Measurements from ENCODE around the gene RASAL2.
A peak's percentile ranks its signal among the peaks of the same experiment; 100 is the strongest.

RASAL2 gene

GRCh38 chr1:178091986-178092745, 1.7 kb upstream of the RASAL2 start:
- TF ChIP-seq CTCF (IDR thresholded peaks at IDR 0.05; ENCODE audit: unreplicated experiment in 3 of 3): no peak
- H3K27me3 Mint-ChIP-seq (ENCODE audit: low read depth): no peaks in the 10 kb centered on the region
- H3K9me3 Mint-ChIP-seq: no peaks in the 10 kb centered on the region
- peak overlapping the region; percentile 86 to 94 (median 93) for H3K4me3 Mint-ChIP-seq
- peaks cover 50% of the 10 kb centered on the region for H3K4me1 Mint-ChIP-seq
- peak overlapping the region in 2 of 3 experiments; percentile 90 to 96 for H3K27ac Mint-ChIP-seq
- H3K36me3 Mint-ChIP-seq (ENCODE audit: low read depth): no peaks in the 10 kb centered on the region

- Mint-ChIP-seq H3K4me3 (peak overlapping the region; percentile 86 to 94 (median 93)), H3K27ac (peak overlapping the region; percentile 85 to 96 (median 90)), H3K4me1 (peaks cover 51% of the 10 kb centered on the region), H3K27me3 (ENCODE audit: low read depth) (no peaks in the 10 kb centered on the region), H3K36me3 (ENCODE audit: low read depth) (no peaks in the 10 kb centered on the region), H3K9me3 (no peaks in the 10 kb centered on the region)
- TF ChIP-seq CTCF (IDR thresholded peaks at IDR 0.05; ENCODE audit: unreplicated experiment in 3 of 3): no peak
These were observed 918 bp upstream of the RASAL2 start for GRCh38 chr1:178092878-178093493.

DNA sequence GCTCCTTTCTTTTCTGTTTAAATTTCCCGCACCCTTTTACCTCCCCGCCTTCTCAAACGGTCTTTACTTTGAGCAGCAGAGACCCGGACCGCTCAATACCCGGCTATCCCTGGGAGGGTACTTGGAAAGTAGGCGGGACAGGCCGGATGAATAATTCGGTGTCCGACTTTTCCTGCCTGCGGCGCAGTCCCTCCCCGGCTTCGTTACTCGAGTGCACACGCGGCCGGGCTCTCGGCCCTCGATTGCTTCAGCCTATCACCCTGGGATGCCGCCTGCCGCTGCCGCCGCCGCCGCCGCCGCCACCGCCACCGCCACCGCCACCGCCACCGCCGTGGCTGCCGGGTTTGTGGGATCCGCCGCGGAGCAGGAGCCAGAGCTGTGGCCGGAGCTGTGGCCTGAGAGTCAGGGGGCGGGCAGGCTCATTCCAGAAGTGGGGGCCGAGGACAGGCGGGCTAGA, 382 bp upstream of the RASAL2 start:
- peak overlapping the region; percentile 86 to 94 (median 93) for H3K4me3 Mint-ChIP-seq
- no peak for TF ChIP-seq CTCF (IDR thresholded peaks at IDR 0.05; ENCODE audit: unreplicated experiment in 3 of 3)
- peak overlapping the region; percentile 85 to 96 (median 90) for H3K27ac Mint-ChIP-seq
- no peaks in the 10 kb centered on the region for H3K9me3 Mint-ChIP-seq
- no peaks in the 10 kb centered on the region for H3K27me3 Mint-ChIP-seq (ENCODE audit: low read depth)
- no peaks in the 10 kb centered on the region for H3K36me3 Mint-ChIP-seq (ENCODE audit: low read depth)
- H3K4me1 Mint-ChIP-seq: peaks cover 51% of the 10 kb centered on the region

DNA sequence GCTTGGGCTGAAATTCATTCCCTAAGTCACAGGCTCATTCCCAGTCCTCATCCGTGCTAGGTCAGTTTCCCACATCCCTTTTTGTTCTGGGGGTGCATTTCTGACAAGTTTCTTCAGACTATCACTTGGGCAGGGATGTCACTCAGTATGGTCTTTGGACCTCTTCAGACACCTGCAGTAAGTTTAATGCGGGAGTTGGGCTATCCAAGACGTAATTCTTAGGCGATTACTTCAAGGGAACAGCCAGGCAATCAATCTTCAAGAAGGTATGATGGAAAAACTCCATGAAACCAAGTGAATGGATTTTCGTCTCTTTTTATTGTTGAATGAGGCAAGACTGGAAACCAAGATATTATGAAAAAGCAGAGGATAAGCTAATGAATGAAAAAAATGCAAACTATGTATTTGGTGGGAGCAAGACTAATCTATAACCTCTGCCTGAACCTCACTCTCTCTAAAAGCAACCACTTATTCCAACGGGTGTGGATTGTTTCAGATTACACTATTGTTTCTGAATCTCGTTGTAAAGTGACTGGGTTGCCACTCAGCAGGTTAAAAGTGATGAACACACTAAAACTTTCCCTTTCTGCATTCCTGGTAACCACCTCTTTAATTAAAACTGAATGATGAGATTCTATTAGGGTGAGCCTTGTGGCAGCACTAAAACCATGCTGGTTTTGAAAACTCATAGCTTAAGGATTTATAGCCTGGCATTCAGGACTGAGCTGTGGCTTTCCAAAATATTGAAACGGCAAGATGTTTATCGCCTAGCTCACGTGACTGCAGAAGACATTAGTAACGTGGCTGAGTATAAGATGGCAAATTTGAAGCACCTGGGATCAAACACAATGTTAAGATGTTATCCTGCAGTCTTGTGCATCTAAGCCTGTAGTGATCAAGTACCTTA, 1.1 kb downstream of the RASAL2 start:
- no peaks in the 10 kb centered on the region for H3K36me3 Mint-ChIP-seq (ENCODE audit: low read depth)
- TF ChIP-seq CTCF (IDR thresholded peaks at IDR 0.05; ENCODE audit: unreplicated experiment in 3 of 3): peak in 1 of 3 experiments; percentile 7
- H3K9me3 Mint-ChIP-seq: no peaks in the 10 kb centered on the region
- H3K4me1 Mint-ChIP-seq: peaks cover 51% of the 10 kb centered on the region
- H3K27me3 Mint-ChIP-seq (ENCODE audit: low read depth): no peaks in the 10 kb centered on the region
- H3K27ac Mint-ChIP-seq: peak overlapping the region; percentile 17 to 63 (median 59)
- peak overlapping the region; percentile 81 to 91 (median 86) for H3K4me3 Mint-ChIP-seq

GRCh38 chr1:178096421-178096820, 2.5 kb downstream of the RASAL2 start:
- Mint-ChIP-seq H3K36me3 (ENCODE audit: low read depth) (no peaks in the 10 kb centered on the region), H3K27me3 (ENCODE audit: low read depth) (no peaks in the 10 kb centered on the region), H3K4me3 (peak overlapping the region; percentile 81 to 91 (median 86)), H3K9me3 (no peaks in the 10 kb centered on the region), H3K4me1 (peaks cover 63% of the 10 kb centered on the region), H3K27ac (peak overlapping the region in 1 of 3 experiments; percentile 0)
- no peak for TF ChIP-seq CTCF (IDR thresholded peaks at IDR 0.05; ENCODE audit: unreplicated experiment in 3 of 3)

Data from nephron (organoid).